Femur (tissue), 1 donor: ENCODE measurements around the gene MAP2K7.

Experiments
- DNase-seq: peaks from one replicate; pipeline ENCODE4 v3.0.0-alpha.2; 2017

MAP2K7 gene

DNA sequence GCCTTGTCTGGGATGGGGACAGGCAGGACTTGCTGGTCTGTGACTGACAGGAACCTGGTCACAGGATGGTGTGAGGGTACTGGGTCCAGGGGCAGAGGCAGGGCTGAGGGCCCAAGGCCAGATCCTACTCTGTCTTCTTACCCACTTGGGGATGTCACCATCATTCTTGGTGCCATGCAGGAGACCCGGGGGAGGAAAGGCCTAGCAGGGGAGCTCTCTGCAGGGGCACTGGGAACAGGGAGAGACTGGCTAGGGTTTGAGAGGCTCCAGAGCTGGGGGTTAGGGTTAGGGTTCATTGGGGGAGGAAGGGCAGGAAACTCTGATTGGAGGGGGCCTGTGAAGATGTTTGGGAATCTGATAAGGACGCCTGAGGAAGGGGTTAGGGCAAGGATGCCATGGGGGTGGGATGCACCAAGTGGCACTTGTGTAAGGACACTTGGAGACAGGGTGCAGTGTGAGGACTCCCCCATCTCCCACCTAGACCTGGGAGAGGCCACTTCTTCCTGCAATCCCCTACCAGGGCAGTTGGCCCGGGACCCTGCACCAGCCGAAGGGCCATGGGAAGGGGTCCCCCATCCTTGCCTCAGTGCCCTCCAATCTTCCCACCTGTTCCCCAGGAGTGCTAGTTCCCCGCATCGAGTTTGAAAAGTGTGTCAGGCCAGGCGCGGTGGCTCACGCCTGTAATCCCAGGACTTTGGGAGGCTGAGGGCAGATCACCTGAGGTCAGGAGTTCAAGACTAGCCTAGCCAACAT lies 36.4 kb upstream of the MAP2K7 start:
- DNase-seq, result no peak

DNA sequence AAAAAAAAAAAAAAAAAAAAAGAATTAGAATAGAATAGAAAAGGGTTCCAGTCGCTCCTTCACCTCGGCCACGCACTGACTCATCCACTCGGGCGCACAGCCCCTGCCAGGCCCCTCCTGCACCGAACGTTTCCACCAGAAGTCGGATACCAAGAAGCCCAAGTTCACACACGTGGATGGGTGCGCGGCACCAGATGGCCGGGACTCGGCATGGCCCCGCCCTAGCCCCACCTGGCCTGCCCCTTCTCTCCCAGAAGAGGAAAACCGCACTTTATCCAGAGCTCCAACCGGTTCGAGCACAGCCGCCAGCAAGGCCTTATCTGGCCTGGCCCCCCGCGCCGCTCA lies 35.4 kb upstream of the MAP2K7 start:
- DNase-seq, result no peak

DNA sequence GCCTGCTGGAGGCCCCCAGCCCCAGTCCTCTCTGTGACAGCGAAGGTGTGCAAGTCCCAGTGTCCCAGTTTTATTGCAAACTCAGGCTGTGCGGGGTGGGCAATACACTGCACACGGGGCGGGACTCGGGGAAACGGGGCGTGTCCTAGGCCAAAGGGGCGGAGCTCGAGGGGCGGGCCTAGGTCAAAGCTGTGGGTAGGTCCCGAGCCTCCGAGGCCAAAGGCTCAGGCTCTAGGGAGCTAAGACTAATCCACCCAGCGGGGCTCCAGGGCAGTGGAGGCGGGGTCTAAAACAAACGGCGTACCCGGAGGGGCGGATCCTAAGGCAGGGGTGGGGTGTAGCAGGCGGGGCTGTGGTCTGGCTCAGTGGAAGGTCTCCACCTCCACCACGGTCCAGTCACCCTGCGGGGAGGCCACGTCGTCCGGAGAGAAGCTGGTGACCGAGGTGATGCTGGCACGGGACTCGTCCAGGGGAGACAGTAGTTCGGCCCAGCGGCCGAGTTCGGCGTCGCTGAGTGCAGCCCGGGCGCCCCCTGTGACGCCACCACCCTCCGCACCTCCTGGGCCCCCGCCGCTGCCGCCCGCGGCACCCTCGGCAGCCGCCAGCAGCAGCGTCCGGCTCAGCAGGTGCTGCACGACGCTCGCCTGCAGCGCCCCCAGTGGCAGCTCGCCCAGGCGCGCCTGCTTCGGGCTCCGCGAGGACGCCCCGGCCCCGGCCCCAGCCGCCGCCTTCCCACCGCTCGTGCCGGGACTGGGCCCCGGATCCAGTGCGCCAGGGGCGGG lies 34.8 kb upstream of the MAP2K7 start:
- DNase-seq, result peak; percentile 80

DNA sequence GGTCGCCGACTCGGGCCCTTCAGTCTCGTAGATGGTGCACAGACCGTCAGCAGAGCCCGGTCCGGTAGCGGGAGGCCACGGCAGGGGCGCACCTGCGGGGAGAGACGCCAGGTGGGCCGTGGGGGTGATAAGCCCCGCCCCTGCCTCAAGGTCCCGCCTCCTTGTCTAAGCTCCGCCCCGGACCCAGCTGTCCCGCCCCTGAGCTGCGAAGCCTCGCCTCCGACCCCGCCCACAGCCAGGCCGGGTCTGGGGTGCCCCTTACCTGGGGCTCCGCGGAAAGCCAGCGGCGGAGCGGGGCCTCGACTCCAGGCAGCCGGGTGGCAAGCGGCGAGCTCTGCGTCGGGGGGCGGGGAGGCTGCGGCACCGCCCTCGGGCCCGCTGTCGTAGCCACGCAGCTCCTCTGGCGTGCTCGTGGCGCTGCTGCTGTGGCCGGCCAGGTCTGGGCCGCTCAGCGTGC lies 34.2 kb upstream of the MAP2K7 start:
- DNase-seq, result peak; percentile 82

DNA sequence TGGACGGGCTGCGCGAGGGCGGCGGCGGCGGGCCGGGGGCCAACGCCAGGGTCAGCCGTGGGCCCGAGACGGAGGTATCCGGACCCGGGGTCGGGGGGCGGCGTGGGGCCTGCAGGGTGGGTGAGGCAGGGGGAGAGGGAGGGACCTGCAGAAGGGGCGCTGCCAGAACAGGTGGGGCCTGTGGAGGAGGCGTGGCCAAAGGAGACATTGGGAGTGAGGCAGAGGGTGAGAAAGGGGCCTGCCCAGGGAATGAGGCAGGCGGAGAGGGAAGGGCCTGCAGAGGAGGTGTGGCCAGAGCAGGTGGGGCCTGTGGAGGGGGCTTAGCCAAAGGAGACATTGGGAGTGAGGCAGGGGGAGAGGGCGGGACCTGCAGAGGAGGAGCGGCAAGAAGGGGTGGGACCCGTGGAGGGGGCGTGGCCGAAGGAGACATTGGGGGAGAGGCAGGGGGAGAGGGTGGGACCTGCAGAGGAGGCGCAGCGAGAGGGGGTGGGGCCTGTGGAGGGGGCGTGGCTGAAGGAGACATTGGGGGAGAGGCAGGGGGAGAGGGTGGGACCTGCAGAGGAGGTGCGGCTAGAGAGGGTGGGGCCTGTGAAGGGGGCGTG lies 33.7 kb upstream of the MAP2K7 start:
- peak; percentile 88 for DNase-seq

DNA sequence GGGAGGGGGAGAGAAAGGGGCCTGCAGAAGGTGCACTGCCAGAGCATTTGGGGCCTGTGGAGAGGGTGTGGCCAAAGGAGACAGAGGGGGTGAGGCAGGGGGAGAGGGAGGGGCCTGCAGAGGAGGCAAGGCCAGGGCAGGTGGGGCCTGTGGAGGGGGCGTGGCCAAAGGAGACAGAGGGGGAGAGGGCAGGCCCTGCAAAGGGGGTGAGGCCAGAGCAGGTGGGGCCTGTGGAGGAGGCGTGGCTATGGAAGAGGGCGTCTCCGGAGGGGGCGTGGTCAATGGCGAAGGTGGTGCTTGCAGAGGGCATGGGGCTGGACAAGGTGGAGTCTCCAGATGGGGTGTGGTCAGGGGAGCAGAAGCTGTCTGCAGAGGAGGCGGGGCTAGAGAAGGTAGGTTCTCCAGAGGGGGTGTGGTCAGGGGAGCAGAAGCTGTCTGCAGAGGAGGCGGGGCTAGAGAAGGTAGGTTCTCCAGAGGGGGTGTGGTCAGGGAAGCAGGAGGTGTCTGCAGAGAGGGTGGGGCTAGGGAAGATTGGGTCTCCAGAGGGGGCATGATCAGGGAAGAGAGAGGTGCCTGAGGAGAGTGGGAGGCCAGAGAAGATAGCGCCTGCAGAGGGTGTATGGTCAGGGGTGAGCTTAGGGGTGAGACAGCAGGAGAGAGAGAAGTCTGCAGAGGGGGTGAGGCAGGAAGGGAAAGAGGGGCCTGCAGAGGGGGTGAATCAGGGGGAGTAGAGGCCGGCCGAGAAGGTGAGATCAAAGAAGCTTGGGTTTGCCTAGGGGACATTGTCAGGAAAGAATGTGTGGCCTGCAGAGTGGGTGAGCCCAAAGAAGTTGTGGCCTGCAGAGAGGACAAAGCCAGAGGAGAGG lies 32.9 kb upstream of the MAP2K7 start:
- DNase-seq, result peak; percentile 90

DNA sequence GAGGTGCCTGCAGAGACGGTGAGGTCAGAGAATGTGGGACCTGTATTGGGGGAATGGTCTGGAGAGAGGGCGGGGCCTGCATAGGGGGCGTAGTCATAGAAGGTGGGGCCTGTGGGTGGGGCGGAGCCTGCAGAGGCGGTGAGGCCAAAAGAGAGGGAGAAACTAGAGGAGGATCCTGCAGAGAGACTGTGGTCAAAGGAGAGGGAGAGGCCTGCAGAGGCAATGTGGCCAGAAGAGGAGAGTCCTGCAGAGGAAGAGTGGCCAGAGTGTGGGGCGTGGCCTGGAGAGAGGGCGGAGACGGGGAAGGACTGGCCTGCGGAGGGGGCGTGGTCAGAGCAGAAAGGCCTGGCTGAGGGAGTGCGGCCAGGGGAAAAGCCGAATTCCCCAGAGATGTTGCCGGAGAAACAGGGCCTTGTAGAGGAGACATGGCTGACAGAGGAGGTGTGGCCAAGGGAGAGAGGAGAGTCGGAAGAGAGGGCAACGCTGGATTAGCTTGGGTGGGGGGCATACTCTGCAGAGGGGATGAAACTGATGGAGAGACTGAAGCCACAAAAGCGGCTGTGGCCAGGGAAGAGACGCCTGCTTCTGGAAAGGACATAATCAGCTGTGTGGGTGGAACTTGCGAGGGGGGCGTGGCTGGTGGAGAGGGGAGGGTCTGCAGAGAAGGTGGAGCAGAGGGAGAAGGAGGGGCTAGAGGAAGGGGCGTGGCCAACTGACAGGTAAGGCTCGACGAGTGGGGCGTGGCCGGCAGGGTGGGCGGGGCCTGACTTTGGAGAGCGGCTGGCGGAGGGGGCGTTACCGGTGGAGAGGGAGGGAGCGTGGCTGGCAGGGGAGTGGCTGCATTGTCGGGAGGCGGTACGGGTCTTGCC lies 32.0 kb upstream of the MAP2K7 start:
- peak; percentile 94 for DNase-seq

DNA sequence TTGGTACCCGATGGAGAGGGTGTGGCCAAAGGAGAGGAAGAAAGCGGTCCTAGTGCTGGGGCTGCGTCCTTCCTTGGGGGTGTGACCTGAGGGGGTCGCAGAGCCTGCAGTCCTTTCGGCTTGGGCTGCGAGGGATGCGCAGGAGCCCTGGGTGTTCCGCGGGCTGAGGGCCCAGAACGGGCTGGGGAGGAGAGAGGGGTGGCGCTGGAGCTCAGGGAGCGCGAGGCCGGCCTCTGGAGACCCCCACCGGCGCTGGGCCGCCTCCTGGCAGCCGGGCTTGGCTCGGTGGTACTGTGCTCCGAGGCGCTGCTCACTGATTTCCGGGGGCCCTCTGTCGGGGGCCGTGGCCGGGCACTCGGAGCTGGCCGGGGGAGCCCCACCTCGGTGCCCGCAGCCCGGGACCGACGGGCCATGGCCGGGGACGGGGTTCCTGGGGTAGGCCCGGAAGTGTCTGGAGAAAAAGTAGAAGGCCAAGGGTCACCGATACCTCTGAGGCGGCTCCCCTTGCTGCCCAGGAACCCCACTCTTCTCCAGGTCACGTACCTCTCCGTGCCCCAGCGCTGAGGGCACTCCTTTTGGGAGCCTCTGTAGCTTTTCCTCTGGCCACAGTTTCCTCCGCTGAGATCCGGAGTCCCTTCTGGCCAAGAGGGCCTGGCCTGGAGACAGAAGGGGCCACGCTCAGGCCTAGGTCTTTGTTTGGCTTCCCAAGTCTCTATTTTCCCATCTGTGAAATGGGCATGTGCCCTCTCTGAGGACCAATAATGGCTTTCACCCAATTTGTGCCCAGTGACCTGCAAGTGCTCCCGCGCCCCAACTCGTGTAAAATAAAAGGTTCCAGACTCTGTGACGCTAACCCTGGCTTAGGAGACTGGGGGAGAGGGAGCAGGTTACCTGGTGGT lies 31.1 kb upstream of the MAP2K7 start:
- DNase-seq, result no peak

DNA sequence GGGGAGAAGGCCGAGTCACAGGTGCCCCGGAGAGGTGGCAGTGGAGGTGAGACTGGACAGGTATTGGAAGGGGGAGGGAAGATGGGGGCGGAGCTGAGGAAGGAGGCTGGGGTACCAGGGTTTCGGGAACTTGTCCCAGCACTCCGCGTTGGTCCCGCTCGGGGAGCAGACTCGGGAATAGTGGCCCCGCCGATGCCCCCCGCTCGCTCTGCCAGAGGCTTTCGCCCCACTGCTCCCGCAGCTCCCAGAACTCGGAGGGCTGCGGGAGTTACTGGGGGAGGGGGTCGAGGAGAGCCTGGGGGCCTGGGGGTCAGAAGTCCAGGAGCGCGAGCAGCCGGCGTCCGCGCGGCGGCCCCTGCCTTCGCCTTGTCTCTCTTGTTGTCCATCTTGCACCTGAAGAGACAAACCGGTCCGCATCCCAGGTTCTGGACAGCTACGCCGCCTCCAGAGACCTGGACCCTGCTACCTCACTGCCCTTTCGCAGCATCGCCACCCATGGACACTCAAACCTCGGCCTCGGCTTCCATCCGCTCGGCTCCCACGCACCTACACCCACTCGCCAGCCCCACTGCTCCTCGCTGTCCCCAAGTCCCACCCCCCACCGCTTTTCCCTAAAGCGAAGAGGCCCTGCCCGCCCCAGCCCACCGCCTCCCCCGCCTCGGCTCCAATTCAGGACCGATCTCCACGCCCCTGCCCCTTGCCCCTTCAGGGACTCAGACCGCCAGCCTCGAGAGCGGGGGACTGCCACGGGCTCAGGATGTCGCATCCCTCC lies 30.2 kb upstream of the MAP2K7 start:
- DNase-seq, result peak; percentile 32

DNA sequence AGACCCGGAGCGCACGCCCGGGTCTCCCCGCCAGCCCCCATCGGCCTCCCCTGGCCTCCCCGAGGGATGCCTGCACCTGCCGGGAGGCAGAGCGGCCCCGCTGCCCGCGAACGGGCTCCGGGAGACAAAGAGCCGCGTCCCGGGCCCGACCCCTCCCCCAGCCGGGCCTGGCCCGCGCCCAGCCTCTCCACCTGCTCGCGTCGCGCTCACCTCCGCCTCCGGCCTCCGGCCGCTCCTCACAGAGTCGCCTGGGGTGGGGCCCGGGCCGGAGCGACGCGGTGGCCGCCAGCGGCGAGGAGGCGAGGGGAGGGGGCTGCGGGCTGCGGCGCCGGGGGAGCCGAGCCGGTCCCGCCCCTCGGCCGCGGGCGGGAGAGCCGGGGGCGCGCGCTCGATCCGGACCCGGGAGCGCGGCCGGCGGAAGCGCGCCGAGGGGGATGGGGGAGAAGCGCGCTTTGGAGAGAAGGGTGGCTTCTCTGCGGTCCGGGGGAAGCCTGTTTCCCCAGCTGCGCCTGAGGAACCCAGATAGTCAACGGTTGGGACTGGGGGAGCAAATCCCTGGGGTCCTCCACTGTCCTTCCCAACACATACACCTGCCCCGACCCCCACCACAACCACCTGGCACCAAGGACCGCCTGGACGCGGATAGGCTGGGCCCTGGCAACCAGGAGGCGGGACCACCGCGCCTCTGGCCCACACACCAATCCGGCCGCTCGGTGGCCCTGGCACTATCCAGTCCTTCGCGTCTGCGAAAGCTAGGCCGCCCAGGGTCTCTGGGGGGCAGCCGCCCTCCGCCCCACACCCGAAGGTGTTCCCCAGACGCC lies 29.4 kb upstream of the MAP2K7 start, which contains the start of gene PRR36:
Gene PRR36 (minus strand): TSS at position 315 of the 821 bp plus-strand sequence. CDS start 701 bp downstream, outside the sequence.
- peak; percentile 43 for DNase-seq

DNA sequence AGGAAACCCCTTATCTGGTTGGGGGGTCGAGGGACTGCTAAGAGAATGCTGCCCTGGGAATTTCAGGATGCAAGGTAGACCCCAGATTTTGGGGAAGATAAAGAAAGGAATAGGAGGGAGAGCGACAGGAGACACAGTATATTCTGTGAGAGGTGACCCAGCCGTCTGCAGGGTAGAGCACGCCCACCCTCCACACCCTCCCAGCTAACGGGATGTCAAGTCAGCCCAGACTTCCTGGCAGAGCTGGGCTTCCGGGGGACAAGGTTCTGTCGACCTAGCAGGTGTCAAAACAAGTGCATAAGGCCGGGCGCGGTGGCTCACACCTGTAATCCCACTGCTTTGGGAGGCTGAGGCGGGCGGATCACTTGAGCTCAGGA lies 28.8 kb upstream of the MAP2K7 start:
- peak; percentile 17 for DNase-seq

DNA sequence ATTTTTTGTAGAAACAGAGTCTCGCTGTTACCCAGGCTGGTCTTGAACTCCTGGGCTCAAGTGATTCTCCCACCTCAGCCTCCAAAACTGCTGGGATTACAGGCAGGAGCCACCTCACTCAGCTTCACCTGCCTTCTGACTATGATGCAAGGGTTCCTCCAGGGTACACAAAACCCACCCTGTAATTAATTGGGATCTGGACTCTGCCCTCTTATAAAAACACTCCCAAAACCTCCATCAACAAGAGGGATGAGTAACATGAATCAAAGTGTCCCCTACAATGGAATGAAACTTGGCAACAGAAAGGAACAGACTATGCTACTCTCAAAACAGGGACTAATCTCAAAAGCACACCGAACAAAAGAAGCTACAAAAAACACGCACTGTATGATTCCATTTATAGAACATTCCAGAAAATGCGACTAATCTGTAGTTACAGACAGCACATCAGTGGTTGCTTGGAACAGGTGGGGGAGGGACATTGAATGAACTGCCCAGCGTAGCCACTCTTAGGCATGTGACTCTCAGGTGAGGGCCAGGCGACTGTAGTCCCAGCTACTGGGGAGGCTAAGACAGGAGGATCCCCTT lies 26.3 kb upstream of the MAP2K7 start:
- no peak for DNase-seq

DNA sequence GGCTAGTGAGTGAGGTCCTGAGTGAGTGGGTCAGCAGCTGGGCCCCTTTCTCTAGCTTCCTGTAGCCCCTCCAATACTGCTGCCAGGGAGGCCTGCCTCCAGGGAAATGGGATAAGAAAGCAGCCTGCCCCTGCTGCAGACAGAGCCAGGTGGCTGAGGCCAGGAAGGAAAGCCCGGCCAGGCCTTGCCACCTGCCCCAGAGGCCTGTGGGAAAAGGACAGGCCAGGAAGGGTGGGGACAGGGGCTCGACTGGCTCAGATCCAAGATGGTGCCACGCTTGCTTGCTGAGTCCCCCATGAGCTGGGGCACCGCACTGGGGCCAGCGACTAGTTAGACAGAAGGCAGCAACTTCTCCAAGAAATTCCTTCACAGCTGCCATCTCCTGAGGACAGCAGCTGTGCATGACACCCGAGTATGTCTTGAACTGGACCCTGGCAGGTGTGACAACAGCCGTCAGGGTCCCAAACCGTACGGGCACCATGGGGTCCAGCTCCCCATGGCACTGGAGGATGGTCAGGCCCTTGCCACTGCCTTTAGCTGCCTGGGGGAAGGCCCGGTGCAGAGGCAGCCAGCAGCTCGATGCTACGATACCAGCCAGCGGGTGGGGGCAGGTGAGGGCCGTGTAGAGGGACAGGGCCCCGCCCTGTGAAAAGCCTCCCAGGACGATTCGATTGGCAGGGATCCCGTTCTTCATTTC lies 24.4 kb upstream of the MAP2K7 start:
- DNase-seq, result peak; percentile 43

DNA sequence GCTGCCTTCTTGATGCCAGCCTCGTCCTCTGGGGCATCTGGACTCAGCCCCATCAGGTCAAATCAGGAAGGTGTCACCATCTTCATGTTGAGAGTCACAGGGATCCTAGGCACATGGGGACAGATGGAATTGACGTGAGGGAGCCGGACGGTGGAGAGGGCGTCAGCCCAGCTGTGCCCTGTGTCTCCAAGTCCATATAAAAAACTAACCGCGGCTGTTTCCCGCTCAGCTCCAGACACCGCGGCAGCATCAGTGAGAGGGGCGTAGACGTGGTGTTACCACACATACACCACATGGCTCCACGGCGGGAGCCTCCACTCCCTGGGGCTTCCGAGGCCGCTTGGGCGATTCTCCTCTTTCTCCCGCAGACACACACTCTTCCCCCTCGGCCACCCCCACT lies 23.8 kb upstream of the MAP2K7 start:
- DNase-seq, result no peak

DNA sequence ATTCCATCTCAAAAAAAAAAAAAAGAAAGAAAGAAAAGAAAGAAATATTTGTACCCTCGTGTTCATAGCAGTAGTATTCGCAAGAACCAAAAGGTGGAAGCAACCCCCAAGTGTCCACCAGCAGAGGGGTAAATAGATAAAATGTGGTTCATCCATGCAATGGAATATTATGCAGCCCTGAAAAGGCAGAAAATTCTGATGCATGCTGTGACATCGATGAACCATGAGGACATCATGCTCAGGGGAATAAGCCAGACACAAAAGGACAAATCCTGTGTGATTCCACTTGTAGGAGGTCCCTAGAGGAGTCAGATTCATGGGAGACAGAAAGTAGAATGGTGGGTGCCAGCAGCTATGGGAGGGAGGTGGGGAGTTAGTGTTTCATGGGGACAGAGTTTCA lies 21.8 kb upstream of the MAP2K7 start:
- DNase-seq, result no peak

DNA sequence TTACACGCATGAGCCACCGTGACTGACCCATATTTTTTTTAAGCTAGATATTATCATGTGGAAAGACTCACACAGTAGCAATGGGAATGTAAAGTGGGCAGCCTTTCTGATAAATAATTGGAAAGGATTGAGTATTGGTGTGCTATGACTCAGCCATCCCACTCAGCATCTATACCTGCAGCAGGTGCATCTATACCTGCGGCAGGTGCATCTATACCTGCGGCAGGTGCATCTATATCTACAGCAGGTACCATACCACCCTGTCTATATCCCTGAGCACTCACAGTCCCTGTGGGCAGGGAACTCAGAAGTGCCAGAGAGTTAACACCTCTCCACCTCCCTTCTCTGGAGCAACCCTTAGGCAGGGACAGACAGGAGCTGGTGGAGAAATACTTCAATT lies 20.6 kb upstream of the MAP2K7 start:
- DNase-seq, result no peak

DNA sequence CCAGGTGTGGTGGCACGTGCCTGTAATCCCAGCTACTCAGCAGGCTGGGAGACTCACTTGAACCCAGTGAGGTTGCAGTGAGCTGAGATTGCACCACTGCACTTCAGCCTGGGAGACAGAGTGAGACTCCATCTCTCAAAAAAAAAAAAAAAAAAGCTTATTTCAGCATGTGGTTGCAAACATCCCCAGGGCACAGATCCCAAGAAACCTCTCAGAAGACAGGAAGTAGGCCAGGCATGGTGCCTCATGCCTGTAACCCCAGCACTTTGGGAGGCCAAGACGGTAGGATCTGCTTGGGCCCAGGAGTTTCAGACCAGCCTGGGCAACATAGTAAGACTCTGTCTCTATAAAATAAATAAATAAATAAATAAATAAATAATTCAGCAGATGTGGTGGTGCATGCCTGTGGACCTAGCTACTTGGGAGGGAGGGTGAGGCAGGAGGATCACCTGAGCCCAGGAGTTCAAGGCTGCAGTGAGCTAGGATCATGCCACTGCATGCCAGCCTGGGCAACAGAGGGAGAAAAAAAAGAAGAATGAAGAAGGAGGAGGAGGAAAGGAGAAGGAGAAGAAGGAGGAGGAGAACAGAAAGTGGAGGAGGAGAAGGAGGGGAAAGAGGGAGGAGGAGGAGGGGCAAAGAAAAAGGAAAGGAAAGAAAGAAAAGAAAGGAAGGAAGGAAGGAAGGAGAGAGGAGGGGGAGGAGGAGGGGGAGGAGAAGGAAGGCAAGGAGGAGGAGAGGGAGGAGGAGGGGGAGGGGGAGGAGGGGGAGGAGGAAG lies 19.7 kb upstream of the MAP2K7 start:
- DNase-seq, result no peak
